MCF 10A (cell line): ENCODE data around the gene FLYWCH1. TPM values are rescaled to one million over a fixed set of nuclear protein-coding genes. Genes with fewer than 3 reads are reported as not detected.

Experiments
- BruUV-seq: library from RNA; stranded (reverse); fragments of 400-500 nt; replicated peaks from 2 replicates; lab custom pipeline; 2021; lab: Mats Ljungman, UMichigan
- CTCF ChIA-PET: fragments of 300-600 bp; sonication (Branson Sonifier 250); formaldehyde crosslinking; extraction: SDS; loops from one replicate; lab custom pipeline; 2021; ENCODE audit warnings: antibody characterized with exemption, inconsistent platforms; lab: Yijun Ruan, JAX
- POLR2A ChIA-PET: fragments of 300-600, 350-650 bp; sonication (Branson Sonifier 250); formaldehyde crosslinking; extraction: SDS; loops from one replicate; lab custom pipeline; 2020; ENCODE audit warnings: antibody characterized with exemption, inconsistent platforms; lab: Yijun Ruan, JAX
- DNase-seq: peaks from one replicate; pipeline ENCODE4 v3.0.0-alpha.2; 2018; ENCODE audit not compliant: unreplicated experiment
- H3K27ac Mint-ChIP-seq: one replicate; pipeline ENCODE4 v1.8.0; 2022; ENCODE audit warnings: mild to moderate bottlenecking, low read depth, mixed read lengths; ENCODE audit not compliant: unreplicated experiment
- H3K27me3 Mint-ChIP-seq: one replicate; pipeline ENCODE4 v1.8.0; 2022; ENCODE audit warnings: mixed read lengths; ENCODE audit not compliant: insufficient read depth, unreplicated experiment
- H3K36me3 Mint-ChIP-seq: one replicate; pipeline ENCODE4 v1.8.0; 2022; ENCODE audit warnings: mild to moderate bottlenecking, moderate library complexity, mixed read lengths; ENCODE audit not compliant: insufficient read depth, unreplicated experiment
- H3K4me1 Mint-ChIP-seq: one replicate; pipeline ENCODE4 v1.8.0; 2022; ENCODE audit warnings: mixed read lengths; ENCODE audit not compliant: insufficient read depth, unreplicated experiment
- H3K4me3 Mint-ChIP-seq: one replicate; pipeline ENCODE4 v1.8.0; 2022; ENCODE audit warnings: mild to moderate bottlenecking, moderate library complexity, mixed read lengths; ENCODE audit not compliant: unreplicated experiment
- H3K9me3 Mint-ChIP-seq: one replicate; pipeline ENCODE4 v1.8.0; 2022; ENCODE audit warnings: mixed read lengths; ENCODE audit not compliant: unreplicated experiment
- intact Hi-C: fragments of 100-400 bp; cut with micrococcal nuclease; formaldehyde crosslinking; loops from 2 replicates; pipeline ENCODE4 v1.14.1; 2022
- total RNA-seq: library from RNA; stranded (reverse); gene quantifications from 2 replicates; pipeline ENCODE4 v1.2.3, GENCODE V29; 2022
- TF ChIP-seq, protein P1 (sequence below): fragments of 200-600 bp; IDR thresholded peaks from one replicate; pipeline ENCODE4 v1.8.0; 2022; ENCODE audit warnings: antibody characterized with exemption, mild to moderate bottlenecking; ENCODE audit not compliant: unreplicated experiment

The FLYWCH1 gene
- total RNA-seq, 1 experiment from 2014 or later, result 76.3 TPM

DNA sequence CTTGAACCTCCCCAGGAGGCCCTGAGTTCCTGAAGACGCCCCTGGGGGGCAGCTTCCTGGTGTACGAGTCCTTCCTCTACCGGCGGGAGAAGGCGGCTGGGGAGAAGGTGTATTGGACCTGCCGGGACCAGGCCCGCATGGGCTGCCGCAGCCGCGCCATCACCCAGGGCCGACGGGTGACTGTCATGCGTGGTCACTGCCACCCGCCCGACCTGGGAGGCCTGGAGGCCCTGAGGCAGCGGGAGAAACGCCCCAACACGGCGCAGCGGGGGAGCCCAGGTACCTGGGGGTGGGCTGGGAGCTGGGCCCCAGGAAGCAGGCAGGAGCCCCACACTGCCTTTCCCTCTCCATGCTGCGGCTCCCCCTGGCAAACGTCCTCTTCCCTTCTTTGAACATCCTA lies 22.0 kb downstream of the FLYWCH1 start:
- POLR2A ChIA-PET, result no interaction called here
- BruUV-seq, result TSS peak; percentile 16

DNA sequence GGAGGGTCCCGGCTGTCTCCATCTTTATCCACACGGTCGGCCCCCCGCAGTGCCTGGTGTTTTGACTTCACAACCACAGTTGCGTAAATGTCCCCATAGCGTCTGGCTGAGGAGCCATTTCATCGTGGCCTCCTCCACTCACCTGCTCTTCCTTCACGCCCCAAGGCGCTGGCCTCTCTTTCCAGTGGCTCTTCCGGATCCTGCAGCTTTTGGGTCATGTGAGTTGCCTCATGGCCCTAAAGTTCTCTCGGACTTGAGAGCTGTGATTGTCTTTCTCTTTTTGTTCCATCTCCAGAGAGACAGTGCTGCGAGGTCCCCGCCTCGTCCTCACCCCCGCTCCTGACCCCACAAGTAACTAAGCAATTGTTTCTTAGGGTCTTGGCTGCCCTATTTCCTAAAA lies 22.7 kb downstream of the FLYWCH1 start:
- H3K36me3 Mint-ChIP-seq, result peaks cover 56% of the 10 kb centered on the region
- BruUV-seq, result no TSS peak
- H3K27ac Mint-ChIP-seq, result no peak overlapping the region
- CTCF ChIA-PET, result interaction anchor here (0.7 to 1.9 kb wide), 3 partner anchors 8 to 29 kb away, joined by 3 to 5 read pairs (median 3); no protein-coding TSS in a partner anchor
- H3K9me3 Mint-ChIP-seq, result no peaks in the 10 kb centered on the region
- POLR2A ChIA-PET, result no interaction called here
- no peak overlapping the region for H3K4me3 Mint-ChIP-seq
- TF ChIP-seq, protein P1, sequence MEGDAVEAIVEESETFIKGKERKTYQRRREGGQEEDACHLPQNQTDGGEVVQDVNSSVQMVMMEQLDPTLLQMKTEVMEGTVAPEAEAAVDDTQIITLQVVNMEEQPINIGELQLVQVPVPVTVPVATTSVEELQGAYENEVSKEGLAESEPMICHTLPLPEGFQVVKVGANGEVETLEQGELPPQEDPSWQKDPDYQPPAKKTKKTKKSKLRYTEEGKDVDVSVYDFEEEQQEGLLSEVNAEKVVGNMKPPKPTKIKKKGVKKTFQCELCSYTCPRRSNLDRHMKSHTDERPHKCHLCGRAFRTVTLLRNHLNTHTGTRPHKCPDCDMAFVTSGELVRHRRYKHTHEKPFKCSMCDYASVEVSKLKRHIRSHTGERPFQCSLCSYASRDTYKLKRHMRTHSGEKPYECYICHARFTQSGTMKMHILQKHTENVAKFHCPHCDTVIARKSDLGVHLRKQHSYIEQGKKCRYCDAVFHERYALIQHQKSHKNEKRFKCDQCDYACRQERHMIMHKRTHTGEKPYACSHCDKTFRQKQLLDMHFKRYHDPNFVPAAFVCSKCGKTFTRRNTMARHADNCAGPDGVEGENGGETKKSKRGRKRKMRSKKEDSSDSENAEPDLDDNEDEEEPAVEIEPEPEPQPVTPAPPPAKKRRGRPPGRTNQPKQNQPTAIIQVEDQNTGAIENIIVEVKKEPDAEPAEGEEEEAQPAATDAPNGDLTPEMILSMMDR, result no peak
- DNase-seq, result no peak
- no peaks in the 10 kb centered on the region for H3K4me1 Mint-ChIP-seq
- intact Hi-C loops, result no loop called here
- no peaks in the 10 kb centered on the region for H3K27me3 Mint-ChIP-seq

More for the DNA sequence above, 22.0 kb downstream of the FLYWCH1 start:
- H3K27me3 Mint-ChIP-seq, result no peaks in the 10 kb centered on the region
- H3K36me3 Mint-ChIP-seq, result peaks cover 51% of the 10 kb centered on the region
- CTCF ChIA-PET, result no interaction called here
- H3K4me1 Mint-ChIP-seq, result no peaks in the 10 kb centered on the region
- H3K9me3 Mint-ChIP-seq, result no peaks in the 10 kb centered on the region
- TF ChIP-seq, protein P1, result no peak
- intact Hi-C loops, result no loop called here
- no peak for DNase-seq
- no peak overlapping the region for H3K27ac Mint-ChIP-seq
- no peak overlapping the region for H3K4me3 Mint-ChIP-seq

DNA sequence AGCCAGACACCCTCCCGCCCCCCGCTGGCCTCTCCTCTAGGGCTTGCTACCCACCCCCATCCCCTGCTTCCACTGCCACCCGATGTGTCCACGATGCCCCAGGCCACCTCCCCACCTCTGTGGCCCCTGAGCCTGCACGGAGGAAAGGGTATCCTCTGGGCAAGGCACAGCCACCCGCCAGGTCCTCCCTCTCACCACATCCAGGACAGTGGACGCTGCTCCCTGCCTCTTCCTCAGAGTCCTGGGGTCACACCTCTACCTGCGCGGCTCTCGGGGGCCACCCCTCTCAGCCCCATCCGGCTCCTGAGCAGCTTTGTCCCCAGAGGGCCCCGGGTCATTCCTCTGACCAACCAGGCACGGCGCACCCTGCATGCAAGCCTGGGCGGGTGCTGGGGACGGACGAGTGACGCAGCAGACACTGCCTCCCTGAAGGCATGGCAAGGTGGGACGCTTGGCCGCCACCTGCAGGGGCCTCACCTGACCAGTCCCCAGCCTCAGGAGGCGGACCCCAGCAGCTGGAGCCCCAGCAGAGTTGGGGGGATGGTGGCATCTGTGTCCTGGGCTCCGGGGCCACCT lies 24.8 kb downstream of the FLYWCH1 start:
- CTCF ChIA-PET, result interaction anchor here (0.6 to 1.9 kb wide), 5 partner anchors 10 to 95 kb away, joined by 3 to 5 read pairs (median 4); no protein-coding TSS in a partner anchor
- no TSS peak for BruUV-seq

DNA sequence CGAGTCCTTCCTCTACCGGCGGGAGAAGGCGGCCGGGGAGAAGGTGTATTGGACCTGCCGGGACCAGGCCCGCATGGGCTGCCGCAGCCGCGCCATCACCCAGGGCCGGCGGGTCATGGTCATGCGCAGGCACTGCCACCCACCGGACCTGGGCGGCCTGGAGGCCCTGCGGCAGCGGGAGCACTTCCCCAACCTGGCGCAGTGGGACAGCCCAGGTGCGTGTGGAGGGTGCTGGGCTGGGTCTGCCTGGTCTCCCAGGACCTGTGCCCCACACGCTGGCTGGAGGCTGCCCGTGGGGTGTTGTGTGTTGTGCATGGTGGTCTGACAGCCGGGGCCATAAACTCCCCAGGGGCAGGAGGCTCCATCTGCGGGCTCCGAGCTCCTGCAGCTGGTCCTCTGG lies 25.4 kb downstream of the FLYWCH1 start:
- BruUV-seq, result no TSS peak
- CTCF ChIA-PET, result interaction anchor here (1.0 to 1.3 kb wide), 3 partner anchors 10 to 95 kb away, joined by 3 to 5 read pairs (median 4); no protein-coding TSS in a partner anchor
- intact Hi-C loops, result no loop called here
- POLR2A ChIA-PET, result interaction anchor here (0.7 to 1.0 kb wide), 2 partner anchors 54 to 444 kb away, joined by 3 read pairs; partner anchors contain the start of gene FLYWCH2
- no peak for DNase-seq
- Mint-ChIP-seq H3K36me3 (peaks cover 68% of the 10 kb centered on the region), H3K9me3 (no peaks in the 10 kb centered on the region), H3K27me3 (no peaks in the 10 kb centered on the region), H3K27ac (no peak overlapping the region), H3K4me3 (no peak overlapping the region), H3K4me1 (no peaks in the 10 kb centered on the region)
- TF ChIP-seq, protein P1, result no peak

More for the DNA sequence above, 24.8 kb downstream of the FLYWCH1 start:
- Mint-ChIP-seq H3K4me1 (no peaks in the 10 kb centered on the region), H3K4me3 (no peak overlapping the region), H3K27me3 (no peaks in the 10 kb centered on the region), H3K9me3 (no peaks in the 10 kb centered on the region), H3K36me3 (peaks cover 68% of the 10 kb centered on the region), H3K27ac (no peak overlapping the region)
- intact Hi-C loops, result no loop called here
- POLR2A ChIA-PET, result interaction anchor here (0.6 to 1.0 kb wide), 3 partner anchors 54 to 444 kb away, joined by 3 read pairs; partner anchors contain the start of gene FLYWCH2
- TF ChIP-seq, protein P1, result no peak
- no peak for DNase-seq
